Osteocyte (in vitro differentiated cells): ENCODE data around the gene NCEH1. TPM values are rescaled to one million over a fixed set of nuclear protein-coding genes. Genes with fewer than 3 reads are reported as not detected.

Source experiments
- DNase-seq: peaks from one replicate; pipeline ENCODE4 v3.0.0; 2021; ENCODE audit warnings: mixed read lengths; ENCODE audit not compliant: unreplicated experiment; ENCODE audit errors: extremely low spot score
- H3K27ac Mint-ChIP-seq: one replicate; pipeline ENCODE4 v1.8.0; 2021; ENCODE audit warnings: mild to moderate bottlenecking, mixed read lengths; ENCODE audit not compliant: unreplicated experiment
- H3K27me3 Mint-ChIP-seq: one replicate; pipeline ENCODE4 v1.8.0; 2021; ENCODE audit warnings: mixed read lengths; ENCODE audit not compliant: unreplicated experiment
- H3K36me3 Mint-ChIP-seq: one replicate; pipeline ENCODE4 v1.8.0; 2021; ENCODE audit warnings: mixed read lengths; ENCODE audit not compliant: unreplicated experiment
- H3K4me1 Mint-ChIP-seq: one replicate; pipeline ENCODE4 v1.8.0; 2021; ENCODE audit warnings: mixed read lengths; ENCODE audit not compliant: unreplicated experiment
- H3K4me3 Mint-ChIP-seq: one replicate; pipeline ENCODE4 v1.8.0; 2021; ENCODE audit warnings: mild to moderate bottlenecking, moderate library complexity, mixed read lengths; ENCODE audit not compliant: unreplicated experiment
- H3K9me3 Mint-ChIP-seq: one replicate; pipeline ENCODE4 v1.8.0; 2021; ENCODE audit warnings: mixed read lengths; ENCODE audit not compliant: unreplicated experiment
- CTCF ChIP-seq: fragments of 200-600 bp; sonication (generic); IDR thresholded peaks from 2 replicates; pipeline ENCODE4 v1.5.0; 2021; ENCODE audit warnings: antibody characterized with exemption, mild to moderate bottlenecking, moderate library complexity
- total RNA-seq: library from RNA; stranded (reverse); gene quantifications from 2 replicates; pipeline ENCODE4 v1.2.1, GENCODE V29; 2021

The NCEH1 gene
- total RNA-seq, 1 donor from 2014 or later, result 6.7 TPM

DNA sequence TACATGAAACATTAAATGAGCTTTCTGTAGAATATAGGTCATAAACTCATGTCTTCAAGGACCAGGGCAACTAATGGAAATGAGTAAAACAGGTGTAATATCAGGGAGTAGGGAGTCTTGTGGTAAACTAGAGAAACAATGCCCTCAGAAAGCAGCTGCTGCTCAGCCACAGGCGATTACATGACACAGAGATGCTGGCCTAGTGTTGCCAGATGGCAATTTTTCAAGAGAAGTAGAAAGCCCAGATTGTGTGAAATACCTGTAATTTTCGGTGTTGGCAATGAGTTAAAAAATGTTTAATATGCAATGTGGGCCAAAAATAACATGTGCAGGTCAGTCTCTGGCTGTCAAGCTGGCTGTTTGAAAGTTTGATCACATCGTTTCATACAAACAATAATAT, 23.4 kb downstream of the NCEH1 start:
- no peaks in the 10 kb centered on the region for H3K9me3 Mint-ChIP-seq
- no peak overlapping the region for H3K4me3 Mint-ChIP-seq
- no peak for TF ChIP-seq CTCF
- H3K27me3 Mint-ChIP-seq, result no peaks in the 10 kb centered on the region
- H3K27ac Mint-ChIP-seq, result no peak overlapping the region
- peaks cover 7% of the 10 kb centered on the region for H3K4me1 Mint-ChIP-seq
- no peak for DNase-seq
- no peaks in the 10 kb centered on the region for H3K36me3 Mint-ChIP-seq

DNA sequence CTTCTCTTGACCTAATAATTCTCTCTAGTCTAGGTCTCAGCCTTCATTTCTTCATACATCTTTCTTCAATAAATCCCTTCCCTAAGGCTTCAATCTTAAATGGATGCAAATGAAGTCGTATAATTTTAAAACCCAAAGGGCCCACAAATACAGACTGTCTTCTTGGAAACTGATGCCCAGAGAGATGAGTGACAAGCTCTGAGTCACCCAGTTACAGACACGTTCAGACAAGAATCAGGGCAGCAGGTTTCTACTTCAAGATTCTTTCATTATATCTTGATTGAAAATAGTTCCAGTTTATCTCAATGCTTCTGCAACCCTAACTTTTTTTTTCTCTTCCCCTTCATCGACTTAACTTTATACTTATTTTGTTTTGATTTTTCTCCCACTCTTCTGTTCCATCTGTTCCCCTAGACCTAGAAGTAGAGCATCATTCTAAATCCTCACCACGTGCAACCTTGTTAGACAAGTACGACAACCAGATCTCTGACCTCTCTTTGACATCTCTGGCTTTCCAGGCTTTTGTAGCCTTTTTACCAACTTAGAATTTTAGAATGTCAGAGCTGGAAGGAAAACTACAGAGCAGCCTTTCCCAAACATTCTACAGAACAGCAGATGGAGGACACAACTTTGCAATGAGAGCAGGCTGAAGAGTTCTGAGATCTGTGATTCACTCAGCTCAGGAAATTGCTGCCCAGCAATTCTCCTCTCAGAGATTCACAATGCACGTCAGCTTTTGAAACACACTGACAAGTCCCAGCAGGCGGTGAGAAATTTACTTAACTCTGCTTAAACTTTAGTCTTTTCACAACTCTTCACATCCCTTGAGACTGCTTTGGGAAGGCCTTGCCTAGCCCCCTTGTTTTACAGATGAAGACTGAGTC, 25.3 kb downstream of the NCEH1 start:
- H3K9me3 Mint-ChIP-seq, result no peaks in the 10 kb centered on the region
- H3K4me1 Mint-ChIP-seq, result peaks cover 7% of the 10 kb centered on the region
- no peak for TF ChIP-seq CTCF
- no peak overlapping the region for H3K27ac Mint-ChIP-seq
- no peak overlapping the region for H3K4me3 Mint-ChIP-seq
- no peaks in the 10 kb centered on the region for H3K36me3 Mint-ChIP-seq
- DNase-seq, result no peak
- H3K27me3 Mint-ChIP-seq, result no peaks in the 10 kb centered on the region

GRCh38 chr3:172680684-172681083, 30.2 kb downstream of the NCEH1 start:
- H3K4me1 Mint-ChIP-seq, result peaks cover 30% of the 10 kb centered on the region
- DNase-seq, result no peak

GRCh38 chr3:172679599-172679998, 31.3 kb downstream of the NCEH1 start:
- Mint-ChIP-seq H3K36me3 (no peaks in the 10 kb centered on the region), H3K27me3 (no peaks in the 10 kb centered on the region), H3K27ac (no peak overlapping the region), H3K4me3 (no peak overlapping the region), H3K4me1 (peaks cover 27% of the 10 kb centered on the region), H3K9me3 (no peaks in the 10 kb centered on the region)
- TF ChIP-seq CTCF, result no peak
- no peak for DNase-seq

More at GRCh38 chr3:172680684-172681083, 30.2 kb downstream of the NCEH1 start:
- Mint-ChIP-seq H3K36me3 (no peaks in the 10 kb centered on the region), H3K27me3 (no peaks in the 10 kb centered on the region), H3K4me3 (no peak overlapping the region), H3K27ac (no peak overlapping the region), H3K9me3 (no peaks in the 10 kb centered on the region)
- no peak for TF ChIP-seq CTCF

DNA sequence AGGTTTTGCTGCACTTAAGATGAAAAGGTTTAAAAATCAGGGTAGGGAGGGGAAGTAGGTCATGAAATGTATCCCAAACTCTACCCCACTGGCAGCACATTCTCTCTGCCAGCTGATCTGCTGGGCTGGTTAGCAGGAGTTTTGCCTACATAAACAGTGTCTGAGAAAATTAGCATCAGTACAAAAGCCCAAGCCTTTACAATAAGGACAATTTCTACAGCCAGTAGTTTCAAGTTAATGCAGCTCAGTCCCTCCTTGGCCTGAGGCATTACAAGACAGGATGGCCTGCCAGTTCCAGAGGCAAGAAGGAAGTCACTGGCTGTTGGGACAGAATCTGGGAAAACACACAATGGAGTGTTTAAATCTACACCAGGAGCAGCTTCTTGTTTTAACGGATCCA, 32.8 kb downstream of the NCEH1 start:
- Mint-ChIP-seq H3K27ac (peak overlapping the region; percentile 93), H3K4me3 (peak overlapping the region; percentile 48), H3K27me3 (no peaks in the 10 kb centered on the region)

More for the DNA sequence above, 32.8 kb downstream of the NCEH1 start:
- no peak for TF ChIP-seq CTCF
- peaks cover 36% of the 10 kb centered on the region for H3K4me1 Mint-ChIP-seq
- H3K36me3 Mint-ChIP-seq, result no peaks in the 10 kb centered on the region
- H3K9me3 Mint-ChIP-seq, result no peaks in the 10 kb centered on the region
- no peak for DNase-seq
